GM23338 (cell line): ENCODE data around the gene LATS2. TPM values are rescaled to one million over a fixed set of nuclear protein-coding genes. Genes with fewer than 3 reads are reported as not detected.

Experiments used
- ATAC-seq: fragments of 200-7000 bp; cut with Tn5 transposase; 3 replicates; pipeline ENCODE4 v1.9.1; 2020
- DNase-seq: peaks from one replicate; pipeline ENCODE4 v3.0.0-alpha.2; 2015; ENCODE audit warnings: low spot score
- H2AFZ ChIP-seq: fragments of 200-600 bp; sonication (generic); 2 replicates; pipeline ENCODE4 v1.8.0; 2016; ENCODE audit warnings: antibody characterized with exemption, mild to moderate bottlenecking, moderate library complexity
- H3F3A ChIP-seq: fragments of 200-600 bp; sonication (generic); replicated peaks from 2 replicates; pipeline ENCODE4 v1.8.0; 2017; ENCODE audit warnings: antibody characterized with exemption, mixed run types, low read depth
- H3K27ac ChIP-seq: fragments of 200-600 bp; sonication (generic); 2 replicates; pipeline ENCODE4 v1.6.1; 2016; ENCODE audit warnings: low read depth
- H3K27me3 ChIP-seq: fragments of 200-600 bp; sonication (generic); 2 replicates; pipeline ENCODE4 v1.8.0; 2016; ENCODE audit warnings: mild to moderate bottlenecking, mixed run types, moderate library complexity; ENCODE audit not compliant: insufficient read depth
- H3K36me3 ChIP-seq: fragments of 200-600 bp; sonication (generic); 2 replicates; pipeline ENCODE4 v1.8.0; 2016; ENCODE audit warnings: mild to moderate bottlenecking; ENCODE audit not compliant: insufficient read depth
- H3K4me1 ChIP-seq: fragments of 200-600 bp; sonication (generic); 2 replicates; pipeline ENCODE4 v1.8.0; 2016; ENCODE audit warnings: mild to moderate bottlenecking, moderate library complexity; ENCODE audit not compliant: insufficient read depth
- H3K4me2 ChIP-seq: fragments of 200-600 bp; sonication (generic); 2 replicates; pipeline ENCODE4 v1.7.1; 2017; ENCODE audit warnings: mixed run types
- H3K4me3 ChIP-seq: fragments of 200-600 bp; sonication (generic); 2 replicates; pipeline ENCODE4 v1.6.1; 2016; ENCODE audit warnings: mixed run types
- H3K79me2 ChIP-seq: fragments of 200-600 bp; sonication (generic); replicated peaks from 2 replicates; pipeline ENCODE4 v1.8.0; 2017; ENCODE audit warnings: mild to moderate bottlenecking; ENCODE audit not compliant: insufficient read depth
- H3K9me2 ChIP-seq: fragments of 200-600 bp; sonication (generic); 2 replicates; pipeline ENCODE4 v1.8.0; 2017; ENCODE audit not compliant: insufficient read depth
- H4K20me1 ChIP-seq: fragments of 200-600 bp; sonication (generic); replicated peaks from 2 replicates; pipeline ENCODE4 v1.8.0; 2017; ENCODE audit warnings: mild to moderate bottlenecking; ENCODE audit not compliant: insufficient read depth
- H3K27ac Mint-ChIP-seq: 2 replicates; pipeline ENCODE4 v1.8.0; 2020; ENCODE audit warnings: inconsistent platforms, mild to moderate bottlenecking, moderate library complexity, mixed read lengths
- H3K27me3 Mint-ChIP-seq: 3 replicates; pipeline ENCODE4 v1.8.0; 2022; ENCODE audit warnings: low read depth, mild to moderate bottlenecking, moderate library complexity, mixed read lengths, inconsistent platforms; ENCODE audit not compliant: insufficient read depth, poor library complexity
- H3K36me3 Mint-ChIP-seq: 3 replicates; pipeline ENCODE4 v1.8.0; 2021; ENCODE audit warnings: low read depth, mild to moderate bottlenecking, inconsistent platforms, moderate library complexity, mixed read lengths
- H3K4me1 Mint-ChIP-seq: 3 replicates; pipeline ENCODE4 v1.8.0; 2020; ENCODE audit warnings: mild to moderate bottlenecking, inconsistent platforms, mixed read lengths
- H3K4me3 Mint-ChIP-seq: 3 replicates; pipeline ENCODE4 v1.8.0; 2021; ENCODE audit warnings: moderate library complexity, mild to moderate bottlenecking, inconsistent platforms, mixed read lengths
- H3K9me3 Mint-ChIP-seq: 3 replicates; pipeline ENCODE4 v1.8.0; 2020; ENCODE audit warnings: moderate library complexity, mild to moderate bottlenecking, inconsistent platforms, mixed read lengths
- CREB1 ChIP-seq: fragments of 250-450 bp; sonication (Bioruptor Pico); IDR thresholded peaks from 2 replicates; pipeline ENCODE4 v1.5.0; 2020; ENCODE audit warnings: low read depth, mild to moderate bottlenecking, moderate library complexity
- CTCF ChIP-seq, 2 experiments: fragments of 200-600 bp in 1 of 2; sonication (generic) in 1 of 2; conservative IDR thresholded peaks; 2 replicates each; pipeline versions ENCODE4 v1.5.1 to v1.6.1; 2016 to 2017; ENCODE audit warnings: antibody characterized with exemption in 2 of 2, low read depth in 2 of 2, mild to moderate bottlenecking in 2 of 2, moderate library complexity in 1 of 2
- EZH2 ChIP-seq: fragments of 200-600 bp; sonication (generic); IDR thresholded peaks from one replicate; pipeline ENCODE4 v1.8.0; 2017; ENCODE audit warnings: antibody characterized with exemption, mild to moderate bottlenecking, low read depth; ENCODE audit not compliant: unreplicated experiment
- EZH2phosphoT487 ChIP-seq: fragments of 200-600 bp; sonication (generic); IDR thresholded peaks from one replicate; pipeline ENCODE4 v1.8.1; 2018; ENCODE audit warnings: antibody characterized with exemption; ENCODE audit not compliant: unreplicated experiment
- JUNB ChIP-seq: IDR thresholded peaks from one replicate; pipeline ENCODE4 v1.6.1; 2016; ENCODE audit warnings: antibody characterized with exemption; ENCODE audit not compliant: unreplicated experiment
- NANOG ChIP-seq: IDR thresholded peaks from 2 replicates; pipeline ENCODE4 v1.6.1; 2016; ENCODE audit warnings: antibody characterized with exemption, borderline replicate concordance
- POLR2AphosphoS5 ChIP-seq: IDR thresholded peaks from 2 replicates; pipeline ENCODE4 v1.6.1; 2016; ENCODE audit warnings: antibody characterized with exemption, low read depth
- STAT1 ChIP-seq: IDR thresholded peaks from one replicate; pipeline ENCODE4 v1.6.1; 2016; ENCODE audit warnings: antibody characterized with exemption; ENCODE audit not compliant: unreplicated experiment
- ZNF114 ChIP-seq: fragments of 250-450 bp; sonication (Bioruptor Pico); IDR thresholded peaks from 2 replicates; pipeline ENCODE4 v1.5.0; 2020; ENCODE audit warnings: mild to moderate bottlenecking, moderate library complexity
- ZNF331 ChIP-seq: fragments of 250-450 bp; sonication (Bioruptor Pico); IDR thresholded peaks from 2 replicates; pipeline ENCODE4 v1.5.0; 2020; ENCODE audit warnings: low read depth, mild to moderate bottlenecking, moderate library complexity
- polyA plus RNA-seq: library from polyadenylated mRNA; unstranded; fragments of >200 nt; fragmentation: Nextera tagmentation; extraction: Ambion mirVana; gene quantifications from 2 replicates; pipeline ENCODE4 v1.2.1, GENCODE V29; 2016
- total RNA-seq: library from RNA; depleted of rRNA; stranded (reverse); fragments of >200 nt; shearing (Covaris generic); gene quantifications from 2 replicates; pipeline ENCODE4 v1.2.3, GENCODE V29; 2014
- TF ChIP-seq, protein P1 (sequence below): IDR thresholded peaks from one replicate; pipeline ENCODE4 v1.6.1; 2018; ENCODE audit warnings: antibody characterized with exemption; ENCODE audit not compliant: unreplicated experiment
- TF ChIP-seq, protein P2 (sequence below): IDR thresholded peaks from 2 replicates; pipeline ENCODE4 v1.6.1; 2016; ENCODE audit warnings: antibody characterized with exemption
- TF ChIP-seq, protein P3 (sequence below): fragments of 250-450 bp; sonication (Bioruptor Pico); IDR thresholded peaks from 2 replicates; pipeline ENCODE4 v1.5.0; 2020; ENCODE audit warnings: mild to moderate bottlenecking, moderate library complexity

The LATS2 gene
- total and polyA plus RNA-seq, 2 experiments from 2014 or later: 10.5 to 25.4 TPM

DNA sequence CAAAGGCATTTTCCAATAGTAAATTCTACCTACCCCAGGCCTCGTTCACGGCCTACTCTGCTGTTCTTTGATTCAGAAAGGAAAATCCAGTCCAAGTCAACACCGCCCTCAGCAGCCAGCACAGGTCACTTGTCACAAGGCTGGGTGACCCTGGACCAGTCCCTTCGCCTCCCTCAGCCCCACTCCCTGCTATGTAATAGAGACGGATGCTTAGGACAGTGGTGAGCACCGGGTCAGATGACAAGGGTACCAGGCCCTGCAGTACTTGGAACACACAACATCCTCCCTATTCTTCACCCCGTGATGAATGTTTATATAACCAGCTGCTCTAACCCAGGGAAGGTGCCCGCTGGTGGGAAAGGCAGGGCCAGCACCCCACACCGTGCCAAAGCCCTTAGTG lies 14.3 kb downstream of the LATS2 start:
- no peak for DNase-seq
- Histone ChIP-seq H3K4me2 (no peak overlapping the region), H3F3A (0 out of 2 replicates have a peak, but pooled peaks cover 11% of the 10 kb centered on the region), H3K79me2 (peaks cover 100% of the 10 kb centered on the region), H3K27ac (no peak overlapping the region), H3K36me3 (peaks cover 16% of the 10 kb centered on the region), H3K9me2 (no peaks in the 10 kb centered on the region), H3K27me3 (no peaks in the 10 kb centered on the region), H2AFZ (no peak overlapping the region), H3K4me3 (no peak overlapping the region), H3K4me1 (peaks cover 35% of the 10 kb centered on the region), H4K20me1 (peaks cover 65% of the 10 kb centered on the region)
- peaks cover 32% of the 10 kb centered on the region for H3K4me1 Mint-ChIP-seq
- no peak overlapping the region; the same call in 1 of the 2 replicates for H3K27ac Mint-ChIP-seq
- peaks cover 5% of the 10 kb centered on the region for H3K27me3 Mint-ChIP-seq
- TF ChIP-seq ZNF331 (CRISPR knock-in tag) (no peak), POLR2AphosphoS5 (no peak), EZH2 (no peak), ZNF114 (CRISPR knock-in tag) (no peak), CTCF (conservative IDR thresholded peaks at IDR 0.05; ENCODE audit: low read depth in 2 of 2) (no peak), JUNB (no peak), EZH2phosphoT487 (no peak), NANOG (no peak), STAT1 (no peak), CREB1 (CRISPR knock-in tag) (no peak)
- TF ChIP-seq, protein P1, sequence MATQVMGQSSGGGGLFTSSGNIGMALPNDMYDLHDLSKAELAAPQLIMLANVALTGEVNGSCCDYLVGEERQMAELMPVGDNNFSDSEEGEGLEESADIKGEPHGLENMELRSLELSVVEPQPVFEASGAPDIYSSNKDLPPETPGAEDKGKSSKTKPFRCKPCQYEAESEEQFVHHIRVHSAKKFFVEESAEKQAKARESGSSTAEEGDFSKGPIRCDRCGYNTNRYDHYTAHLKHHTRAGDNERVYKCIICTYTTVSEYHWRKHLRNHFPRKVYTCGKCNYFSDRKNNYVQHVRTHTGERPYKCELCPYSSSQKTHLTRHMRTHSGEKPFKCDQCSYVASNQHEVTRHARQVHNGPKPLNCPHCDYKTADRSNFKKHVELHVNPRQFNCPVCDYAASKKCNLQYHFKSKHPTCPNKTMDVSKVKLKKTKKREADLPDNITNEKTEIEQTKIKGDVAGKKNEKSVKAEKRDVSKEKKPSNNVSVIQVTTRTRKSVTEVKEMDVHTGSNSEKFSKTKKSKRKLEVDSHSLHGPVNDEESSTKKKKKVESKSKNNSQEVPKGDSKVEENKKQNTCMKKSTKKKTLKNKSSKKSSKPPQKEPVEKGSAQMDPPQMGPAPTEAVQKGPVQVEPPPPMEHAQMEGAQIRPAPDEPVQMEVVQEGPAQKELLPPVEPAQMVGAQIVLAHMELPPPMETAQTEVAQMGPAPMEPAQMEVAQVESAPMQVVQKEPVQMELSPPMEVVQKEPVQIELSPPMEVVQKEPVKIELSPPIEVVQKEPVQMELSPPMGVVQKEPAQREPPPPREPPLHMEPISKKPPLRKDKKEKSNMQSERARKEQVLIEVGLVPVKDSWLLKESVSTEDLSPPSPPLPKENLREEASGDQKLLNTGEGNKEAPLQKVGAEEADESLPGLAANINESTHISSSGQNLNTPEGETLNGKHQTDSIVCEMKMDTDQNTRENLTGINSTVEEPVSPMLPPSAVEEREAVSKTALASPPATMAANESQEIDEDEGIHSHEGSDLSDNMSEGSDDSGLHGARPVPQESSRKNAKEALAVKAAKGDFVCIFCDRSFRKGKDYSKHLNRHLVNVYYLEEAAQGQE: no peak
- TF ChIP-seq, protein P2, sequence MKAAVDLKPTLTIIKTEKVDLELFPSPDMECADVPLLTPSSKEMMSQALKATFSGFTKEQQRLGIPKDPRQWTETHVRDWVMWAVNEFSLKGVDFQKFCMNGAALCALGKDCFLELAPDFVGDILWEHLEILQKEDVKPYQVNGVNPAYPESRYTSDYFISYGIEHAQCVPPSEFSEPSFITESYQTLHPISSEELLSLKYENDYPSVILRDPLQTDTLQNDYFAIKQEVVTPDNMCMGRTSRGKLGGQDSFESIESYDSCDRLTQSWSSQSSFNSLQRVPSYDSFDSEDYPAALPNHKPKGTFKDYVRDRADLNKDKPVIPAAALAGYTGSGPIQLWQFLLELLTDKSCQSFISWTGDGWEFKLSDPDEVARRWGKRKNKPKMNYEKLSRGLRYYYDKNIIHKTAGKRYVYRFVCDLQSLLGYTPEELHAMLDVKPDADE: no peak
- TF ChIP-seq, protein P3, sequence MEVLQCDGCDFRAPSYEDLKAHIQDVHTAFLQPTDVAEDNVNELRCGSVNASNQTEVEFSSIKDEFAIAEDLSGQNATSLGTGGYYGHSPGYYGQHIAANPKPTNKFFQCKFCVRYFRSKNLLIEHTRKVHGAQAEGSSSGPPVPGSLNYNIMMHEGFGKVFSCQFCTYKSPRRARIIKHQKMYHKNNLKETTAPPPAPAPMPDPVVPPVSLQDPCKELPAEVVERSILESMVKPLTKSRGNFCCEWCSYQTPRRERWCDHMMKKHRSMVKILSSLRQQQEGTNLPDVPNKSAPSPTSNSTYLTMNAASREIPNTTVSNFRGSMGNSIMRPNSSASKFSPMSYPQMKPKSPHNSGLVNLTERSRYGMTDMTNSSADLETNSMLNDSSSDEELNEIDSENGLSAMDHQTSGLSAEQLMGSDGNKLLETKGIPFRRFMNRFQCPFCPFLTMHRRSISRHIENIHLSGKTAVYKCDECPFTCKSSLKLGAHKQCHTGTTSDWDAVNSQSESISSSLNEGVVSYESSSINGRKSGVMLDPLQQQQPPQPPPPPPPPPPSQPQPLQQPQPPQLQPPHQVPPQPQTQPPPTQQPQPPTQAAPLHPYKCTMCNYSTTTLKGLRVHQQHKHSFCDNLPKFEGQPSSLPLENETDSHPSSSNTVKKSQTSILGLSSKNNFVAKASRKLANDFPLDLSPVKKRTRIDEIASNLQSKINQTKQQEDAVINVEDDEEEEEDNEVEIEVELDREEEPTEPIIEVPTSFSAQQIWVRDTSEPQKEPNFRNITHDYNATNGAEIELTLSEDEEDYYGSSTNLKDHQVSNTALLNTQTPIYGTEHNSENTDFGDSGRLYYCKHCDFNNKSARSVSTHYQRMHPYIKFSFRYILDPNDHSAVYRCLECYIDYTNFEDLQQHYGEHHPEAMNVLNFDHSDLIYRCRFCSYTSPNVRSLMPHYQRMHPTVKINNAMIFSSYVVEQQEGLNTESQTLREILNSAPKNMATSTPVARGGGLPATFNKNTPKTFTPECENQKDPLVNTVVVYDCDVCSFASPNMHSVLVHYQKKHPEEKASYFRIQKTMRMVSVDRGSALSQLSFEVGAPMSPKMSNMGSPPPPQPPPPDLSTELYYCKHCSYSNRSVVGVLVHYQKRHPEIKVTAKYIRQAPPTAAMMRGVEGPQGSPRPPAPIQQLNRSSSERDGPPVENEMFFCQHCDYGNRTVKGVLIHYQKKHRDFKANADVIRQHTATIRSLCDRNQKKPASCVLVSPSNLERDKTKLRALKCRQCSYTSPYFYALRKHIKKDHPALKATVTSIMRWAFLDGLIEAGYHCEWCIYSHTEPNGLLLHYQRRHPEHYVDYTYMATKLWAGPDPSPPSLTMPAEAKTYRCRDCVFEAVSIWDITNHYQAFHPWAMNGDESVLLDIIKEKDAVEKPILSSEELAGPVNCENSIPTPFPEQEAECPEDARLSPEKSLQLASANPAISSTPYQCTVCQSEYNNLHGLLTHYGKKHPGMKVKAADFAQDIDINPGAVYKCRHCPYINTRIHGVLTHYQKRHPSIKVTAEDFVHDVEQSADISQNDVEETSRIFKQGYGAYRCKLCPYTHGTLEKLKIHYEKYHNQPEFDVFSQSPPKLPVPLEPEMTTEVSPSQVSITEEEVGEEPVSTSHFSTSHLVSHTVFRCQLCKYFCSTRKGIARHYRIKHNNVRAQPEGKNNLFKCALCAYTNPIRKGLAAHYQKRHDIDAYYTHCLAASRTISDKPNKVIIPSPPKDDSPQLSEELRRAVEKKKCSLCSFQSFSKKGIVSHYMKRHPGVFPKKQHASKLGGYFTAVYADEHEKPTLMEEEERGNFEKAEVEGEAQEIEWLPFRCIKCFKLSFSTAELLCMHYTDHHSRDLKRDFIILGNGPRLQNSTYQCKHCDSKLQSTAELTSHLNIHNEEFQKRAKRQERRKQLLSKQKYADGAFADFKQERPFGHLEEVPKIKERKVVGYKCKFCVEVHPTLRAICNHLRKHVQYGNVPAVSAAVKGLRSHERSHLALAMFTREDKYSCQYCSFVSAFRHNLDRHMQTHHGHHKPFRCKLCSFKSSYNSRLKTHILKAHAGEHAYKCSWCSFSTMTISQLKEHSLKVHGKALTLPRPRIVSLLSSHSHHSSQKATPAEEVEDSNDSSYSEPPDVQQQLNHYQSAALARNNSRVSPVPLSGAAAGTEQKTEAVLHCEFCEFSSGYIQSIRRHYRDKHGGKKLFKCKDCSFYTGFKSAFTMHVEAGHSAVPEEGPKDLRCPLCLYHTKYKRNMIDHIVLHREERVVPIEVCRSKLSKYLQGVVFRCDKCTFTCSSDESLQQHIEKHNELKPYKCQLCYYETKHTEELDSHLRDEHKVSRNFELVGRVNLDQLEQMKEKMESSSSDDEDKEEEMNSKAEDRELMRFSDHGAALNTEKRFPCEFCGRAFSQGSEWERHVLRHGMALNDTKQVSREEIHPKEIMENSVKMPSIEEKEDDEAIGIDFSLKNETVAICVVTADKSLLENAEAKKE (CRISPR knock-in tag): no peak
- H3K9me3 Mint-ChIP-seq: no peaks in the 10 kb centered on the region
- no peak for ATAC-seq
- no peak overlapping the region for H3K4me3 Mint-ChIP-seq
- H3K36me3 Mint-ChIP-seq: peaks cover 45% of the 10 kb centered on the region
